Endodermal cell (in vitro differentiated cells): ENCODE data around the gene PTPRO. TPM values are rescaled to one million over a fixed set of nuclear protein-coding genes. Genes with fewer than 3 reads are reported as not detected.

Experiments used
- DNase-seq: peaks from one replicate; pipeline ENCODE4 v3.0.0-alpha.2; 2017
- H3K27ac ChIP-seq: 2 replicates; pipeline ENCODE4 v1.5.1; 2013; ENCODE audit warnings: mild to moderate bottlenecking, low read depth, low read length, moderate library complexity
- H3K27me3 ChIP-seq: 2 replicates; pipeline ENCODE4 v1.6.1; 2013; ENCODE audit warnings: mild to moderate bottlenecking, low read length, moderate library complexity; ENCODE audit not compliant: insufficient read depth, control insufficient read depth, poor library complexity, severe bottlenecking
- H3K36me3 ChIP-seq: 2 replicates; pipeline ENCODE4 v1.7.0; 2013; ENCODE audit warnings: mild to moderate bottlenecking, low read length, moderate library complexity; ENCODE audit not compliant: control insufficient read depth, insufficient read depth
- H3K4me1 ChIP-seq: one replicate; pipeline ENCODE4 v1.7.0; 2013; ENCODE audit warnings: low read length; ENCODE audit not compliant: control insufficient read depth, insufficient read depth
- H3K4me3 ChIP-seq: 2 replicates; pipeline ENCODE4 v1.5.1; 2013; ENCODE audit warnings: mild to moderate bottlenecking, low read length, moderate library complexity
- H3K9ac ChIP-seq: 2 replicates; pipeline ENCODE4 v1.6.1; 2013; ENCODE audit warnings: mild to moderate bottlenecking, low read length, moderate library complexity; ENCODE audit not compliant: poor library complexity, severe bottlenecking; ENCODE audit errors: extremely low read depth
- H3K9me3 ChIP-seq: 2 replicates; pipeline ENCODE4 v1.6.1; 2013; ENCODE audit warnings: mild to moderate bottlenecking, low read length, moderate library complexity; ENCODE audit not compliant: control insufficient read depth
- H3K27ac Mint-ChIP-seq: 2 replicates; pipeline ENCODE4 v1.8.0; 2020; ENCODE audit warnings: mixed read lengths
- H3K27me3 Mint-ChIP-seq: 2 replicates; pipeline ENCODE4 v1.8.0; 2021; ENCODE audit warnings: mild to moderate bottlenecking, mixed read lengths; ENCODE audit not compliant: insufficient read depth
- H3K36me3 Mint-ChIP-seq: 2 replicates; pipeline ENCODE4 v1.8.0; 2020; ENCODE audit warnings: low read depth, mixed read lengths
- H3K4me1 Mint-ChIP-seq: 2 replicates; pipeline ENCODE4 v1.8.0; 2020; ENCODE audit warnings: mixed read lengths
- H3K4me3 Mint-ChIP-seq: 2 replicates; pipeline ENCODE4 v1.8.0; 2020; ENCODE audit warnings: mild to moderate bottlenecking, moderate library complexity, mixed read lengths
- H3K9me3 Mint-ChIP-seq: 2 replicates; pipeline ENCODE4 v1.8.0; 2020; ENCODE audit warnings: mild to moderate bottlenecking, mixed read lengths
- CTCF ChIP-seq: fragments of 200-600 bp; sonication (generic); conservative IDR thresholded peaks from 2 replicates; pipeline ENCODE4 v1.5.0; 2021; ENCODE audit warnings: antibody characterized with exemption, mild to moderate bottlenecking
- WGBS, 2 experiments: methylation state at CpG; one replicate each; pipeline versions ENCODE4 v1.1.5 to v1.1.7; 2013; ENCODE audit warnings: missing lambda C conversion rate in 2 of 2, mixed read lengths in 1 of 2; ENCODE audit not compliant: insufficient coverage in 1 of 2, insufficient read length in 1 of 2; 5-methylcytosine and 5-hydroxymethylcytosine counted together
- long read RNA-seq, 4 experiments: library from polyadenylated mRNA in 2 of 4; library from RNA in 1 of 4; library from capped mRNA in 1 of 4; stranded (forward) in 3 of 4; unstranded in 1 of 4; transcript quantifications; one replicate each; pipeline ENCODE4 v2.0.0, GENCODE V29; 2020 to 2021; ENCODE audit warnings: inconsistent platforms in 1 of 4
- polyA plus RNA-seq, 2 experiments: library from polyadenylated mRNA; stranded (reverse); fragments of 50-300 nt; gene quantifications; one replicate each; pipeline ENCODE4 v1.2.3, GENCODE V29; 2013
- total RNA-seq, 2 donors: library from RNA; stranded (reverse); fragmentation: NEBNext Ultra II Directional in 1 of 2; extraction: Animal tissue kit (Norgen Biotek cat#: 25700) in 1 of 2; gene quantifications; 2 replicates in 1 of 2; 3 replicates in 1 of 2; pipeline ENCODE4 v1.2.1, GENCODE V29; 2021

The PTPRO gene
- total RNA-seq: under 1 TPM in 1 of 2 donors, not detected in 1; 0.31 TPM
- 11.7 TPM for polyA plus RNA-seq (2013, experiment 1 of 2)
- polyA plus RNA-seq (2013, experiment 2 of 2): 8.8 TPM
- long read RNA-seq, experiment 1: 0 reads
- long read RNA-seq, experiment 2: 0 reads
- long read RNA-seq, experiment 3: 0 reads
- long read RNA-seq, experiment 4: 0 reads

DNA sequence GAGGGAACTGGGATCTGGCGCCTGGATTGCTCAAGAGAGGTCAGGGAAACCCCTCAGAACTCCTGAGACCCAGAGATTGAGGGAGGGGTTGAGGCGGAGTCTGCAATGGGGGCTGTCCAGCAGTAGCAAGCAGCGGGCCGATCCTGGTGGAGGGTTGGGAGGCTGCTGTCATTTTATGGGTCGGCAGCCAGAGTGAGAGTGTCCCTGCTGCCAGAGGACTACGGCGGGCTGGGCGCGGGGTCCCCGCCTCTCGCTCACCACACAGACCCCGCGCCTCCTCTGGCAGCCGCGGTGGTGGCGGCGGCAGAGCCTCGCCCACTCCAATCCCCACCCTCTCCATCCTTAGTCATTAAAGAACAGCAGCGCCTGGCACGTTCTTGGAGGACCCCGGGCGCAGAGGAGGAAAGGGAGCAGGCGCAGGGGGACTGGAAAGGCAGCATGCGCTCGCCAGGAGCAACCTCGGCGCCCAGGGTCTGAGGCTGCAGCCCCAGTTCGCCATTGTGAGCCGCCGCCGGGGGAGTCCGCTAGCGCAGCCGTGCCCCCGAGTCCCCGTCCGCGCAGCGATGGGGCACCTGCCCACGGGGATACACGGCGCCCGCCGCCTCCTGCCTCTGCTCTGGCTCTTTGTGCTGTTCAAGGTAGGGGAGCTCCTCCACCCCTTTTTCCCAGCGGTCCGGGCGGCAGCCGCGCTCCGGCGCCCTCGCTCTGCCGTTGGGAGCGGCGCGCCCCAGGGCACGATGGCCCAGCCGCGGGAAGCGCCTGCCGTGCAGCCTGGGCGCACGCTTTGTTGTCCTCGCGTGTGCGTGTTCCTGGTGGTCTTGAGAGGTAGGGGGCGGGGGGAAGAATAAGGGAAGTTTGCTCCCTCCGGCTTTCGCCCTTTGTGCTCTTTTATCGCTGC lies at the start of gene PTPRO:
Gene PTPRO, plus strand, starts transcription at position 345 of the 898 bp plus-strand sequence.
- Mint-ChIP-seq H3K4me3 (peak within 1 kb of the TSS; percentile 52), H3K27ac (no peak within 1 kb of the TSS), H3K36me3 (no peaks in the 10 kb centered on the region), H3K27me3 (peaks cover 79% of the 10 kb centered on the region), H3K9me3 (no peaks in the 10 kb centered on the region), H3K4me1 (peaks cover 3% of the 10 kb centered on the region)
- peak; percentile 43 for TF ChIP-seq CTCF
- H3K27me3 ChIP-seq: peaks cover 99% of the 10 kb centered on the region
- H3K27ac ChIP-seq: peak within 1 kb of the TSS; percentile 65
- DNase-seq: peak; percentile 90
- 0 to 1% methylated on average over 7 to 70 of the region's 70 CpGs for WGBS, 2 experiments
- H3K4me1 ChIP-seq: no peaks in the 10 kb centered on the region
- H3K9me3 ChIP-seq: no peaks in the 10 kb centered on the region
- peak within 1 kb of the TSS; percentile 68 for H3K4me3 ChIP-seq
- H3K9ac ChIP-seq: no peak within 1 kb of the TSS
- no peaks in the 10 kb centered on the region for H3K36me3 ChIP-seq

- no peaks in the 10 kb centered on the region for H3K9me3 ChIP-seq
- TF ChIP-seq CTCF: no peak
- 94 to 98% methylated on average over 2 to 3 of the region's 3 CpGs for WGBS, 2 experiments
Measured at GRCh38 chr12:15273896-15274295, 48.4 kb upstream of the PTPRO start.

GRCh38 chr12:15274561-15274967 lies 47.7 kb upstream of the PTPRO start:
- no peaks in the 10 kb centered on the region for H3K27me3 ChIP-seq
- H3K4me1 Mint-ChIP-seq: peaks cover 5% of the 10 kb centered on the region
- no peak overlapping the region for H3K27ac Mint-ChIP-seq
- no peaks in the 10 kb centered on the region for H3K27me3 Mint-ChIP-seq
- H3K27ac ChIP-seq: no peak overlapping the region
- H3K36me3 ChIP-seq: no peaks in the 10 kb centered on the region
- H3K4me3 Mint-ChIP-seq: no peak overlapping the region
- no peak overlapping the region for H3K9ac ChIP-seq
- DNase-seq: no peak
- no peaks in the 10 kb centered on the region for H3K9me3 Mint-ChIP-seq
- H3K4me3 ChIP-seq: no peak overlapping the region
- H3K4me1 ChIP-seq: no peaks in the 10 kb centered on the region
- H3K36me3 Mint-ChIP-seq: no peaks in the 10 kb centered on the region
- 77 to 88% methylated on average over 3 of the region's 3 CpGs for WGBS, 2 experiments
- no peaks in the 10 kb centered on the region for H3K9me3 ChIP-seq
- no peak for TF ChIP-seq CTCF

More at GRCh38 chr12:15273896-15274295, 48.4 kb upstream of the PTPRO start:
- Mint-ChIP-seq H3K36me3 (no peaks in the 10 kb centered on the region), H3K27ac (no peak overlapping the region), H3K9me3 (no peaks in the 10 kb centered on the region), H3K27me3 (no peaks in the 10 kb centered on the region), H3K4me1 (peaks cover 5% of the 10 kb centered on the region), H3K4me3 (no peak overlapping the region)
- Histone ChIP-seq H3K4me3 (no peak overlapping the region), H3K27me3 (no peaks in the 10 kb centered on the region), H3K4me1 (no peaks in the 10 kb centered on the region), H3K36me3 (no peaks in the 10 kb centered on the region), H3K9ac (no peak overlapping the region), H3K27ac (no peak overlapping the region)
- no peak for DNase-seq
